Stomach (tissue), 4 donors: ENCODE data around the gene WASF2.

ENCODE experiments used
- CTCF ChIP-seq, 7 experiments: fragments of 450-650 bp in 4 of 7; fragments of 200-600 bp in 3 of 7; sonication (generic) in 3 of 7; IDR thresholded peaks; one replicate each; pipeline ENCODE4 v1.5.1; 2016 to 2019; ENCODE audit warnings: antibody characterized with exemption in 7 of 7, control low read depth in 2 of 7, mild to moderate bottlenecking in 1 of 7
- EP300 ChIP-seq: sonication (generic); formaldehyde crosslinking; IDR thresholded peaks from one replicate; pipeline ENCODE4 v1.6.1; 2017; ENCODE audit warnings: antibody characterized with exemption
- POLR2A ChIP-seq, 4 donors: fragments of 450-650 bp; IDR thresholded peaks; one replicate each; pipeline ENCODE4 v1.6.1; 2016; ENCODE audit warnings: antibody characterized with exemption in 4 of 4, control low read depth in 2 of 4, mild to moderate bottlenecking in 1 of 4, moderate library complexity in 1 of 4
- POLR2AphosphoS5 ChIP-seq, 3 donors: sonication (generic); formaldehyde crosslinking; IDR thresholded peaks; one replicate each; pipeline ENCODE4 v1.6.1; 2016; ENCODE audit warnings: antibody characterized with exemption in 3 of 3

GRCh38 chr1:27509127-27510080 is 19.4 kb upstream of the WASF2 start:
- TF ChIP-seq CTCF (IDR thresholded peaks at IDR 0.05) (no peak), POLR2AphosphoS5 (IDR thresholded peaks at IDR 0.05) (no peak), POLR2A (IDR thresholded peaks at IDR 0.05) (no peak), EP300 (no peak)
